NCI-H1694 treated with DMSO at 0.1 percent for 48 hours (cell line): ENCODE data around the gene JAK1.
"Not testable (repeated sequence)": the region's sequence is repeated elsewhere in the genome, so short reads cannot be mapped to it uniquely, and the experiment has no call there.

Experiments used
- DNase-seq: peaks from one replicate; lab custom pipeline; 2025; lab: John Stamatoyannopoulos, UW

The JAK1 gene

DNA sequence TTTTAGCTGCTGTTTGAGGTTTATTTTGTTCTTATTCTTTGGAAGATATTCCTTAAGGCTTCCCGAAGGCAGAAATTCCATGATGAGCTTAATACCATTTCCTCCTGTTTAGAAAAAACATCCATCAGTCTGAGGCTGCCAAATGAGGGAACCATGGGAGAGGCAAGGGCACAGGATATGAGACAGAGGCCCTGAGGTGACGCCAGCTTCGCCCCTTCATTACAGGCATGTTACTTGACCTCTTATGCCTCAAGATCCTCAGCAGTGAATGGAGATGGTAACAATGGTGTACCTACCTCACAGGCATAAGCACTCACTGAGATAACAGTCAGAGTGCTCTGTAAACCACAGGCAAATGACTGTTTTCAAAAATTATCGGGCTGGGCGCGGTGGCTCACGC lies 127.9 kb downstream of the JAK1 start:
- no peak for DNase-seq

DNA sequence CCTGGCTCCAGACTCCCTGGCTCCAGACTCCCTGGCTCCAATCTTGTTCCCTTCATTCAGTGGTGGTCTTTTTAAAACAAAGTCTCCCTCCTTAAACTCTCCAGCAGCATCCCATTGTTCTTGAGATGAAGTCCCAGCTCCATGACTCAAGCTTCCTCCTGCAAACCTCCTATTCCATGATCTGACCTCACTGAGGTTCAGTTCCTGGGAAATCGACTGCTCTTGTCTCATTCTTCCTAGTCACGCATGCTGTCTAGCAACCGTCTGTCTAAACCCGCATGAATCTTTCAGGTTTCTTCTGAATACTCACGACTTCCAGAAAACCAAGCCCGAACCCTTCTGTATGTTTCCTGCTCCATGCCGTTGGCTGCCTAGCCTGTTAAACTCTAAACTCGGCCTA lies 129.5 kb downstream of the JAK1 start:
- no peak for DNase-seq

- DNase-seq, result no peak
Measured at GRCh38 chr1:64834734-64835133, 131.6 kb downstream of the JAK1 start.

GRCh38 chr1:64830030-64830651 lies 136.2 kb downstream of the JAK1 start:
- no peak for DNase-seq

- no peak for DNase-seq
Measured at GRCh38 chr1:64829411-64830029, 136.8 kb downstream of the JAK1 start.

GRCh38 chr1:64828829-64829228 lies 137.5 kb downstream of the JAK1 start:
- DNase-seq, result no peak

GRCh38 chr1:64826991-64827390 lies 139.4 kb downstream of the JAK1 start:
- DNase-seq, result no peak

DNA sequence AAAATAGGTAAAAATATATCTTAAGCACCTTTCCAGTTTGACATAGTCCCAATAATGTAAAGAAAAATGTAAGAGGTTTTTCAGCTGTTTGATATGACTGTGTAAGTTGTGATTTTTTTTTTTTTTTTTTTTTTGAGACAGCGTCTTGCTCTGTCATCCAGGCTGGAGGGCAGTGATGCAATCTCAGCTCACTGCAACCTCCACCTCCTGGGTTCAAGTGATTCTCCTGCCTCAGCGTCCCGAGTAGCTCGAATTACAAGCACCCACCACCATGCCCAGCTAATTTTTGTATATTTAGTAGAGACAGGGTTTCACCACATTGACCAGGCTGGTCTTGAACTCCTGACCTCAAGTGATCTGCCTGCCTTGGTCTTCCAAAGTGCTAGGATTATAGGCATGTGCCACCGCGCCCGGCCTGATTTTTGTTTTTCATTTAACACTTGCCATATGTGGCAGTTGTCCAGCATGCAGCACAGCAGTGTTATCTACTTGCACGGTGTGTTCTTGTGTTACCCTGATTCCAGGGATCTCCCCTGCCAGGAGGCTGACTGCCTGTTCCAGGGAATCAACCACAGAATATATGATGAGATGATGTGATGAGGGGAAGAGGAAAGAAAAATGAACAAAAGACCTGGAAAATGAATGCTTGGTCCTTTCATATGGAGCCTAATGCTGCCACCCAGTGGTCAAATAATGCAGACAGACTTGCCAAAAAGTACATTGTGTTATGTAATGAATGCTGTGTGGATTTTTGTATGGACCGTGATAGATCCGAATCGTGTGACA lies 142.5 kb downstream of the JAK1 start:
- DNase-seq, result peak; percentile 94

GRCh38 chr1:64822621-64823020 lies 143.7 kb downstream of the JAK1 start:
- no peak for DNase-seq

DNA sequence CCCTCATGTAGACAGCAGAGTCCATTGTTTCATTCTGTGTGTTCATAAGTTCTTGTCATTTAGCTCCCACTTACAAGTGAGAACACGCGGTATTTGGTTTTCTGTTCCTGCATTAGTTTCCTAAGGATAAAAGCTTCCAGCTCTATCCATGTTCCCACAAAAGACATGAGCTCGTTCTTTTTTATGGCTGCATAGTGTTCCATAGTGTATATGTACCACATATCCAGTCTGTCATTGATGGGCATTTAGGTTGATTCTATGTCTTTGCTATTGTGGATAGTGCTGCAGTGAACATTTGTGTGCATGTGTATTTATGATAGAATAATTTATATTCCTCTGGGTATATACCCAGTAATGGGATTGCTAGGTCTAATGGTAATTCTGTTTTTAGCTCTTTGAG lies 145.8 kb downstream of the JAK1 start:
- DNase-seq, result not testable (repeated sequence)

DNA sequence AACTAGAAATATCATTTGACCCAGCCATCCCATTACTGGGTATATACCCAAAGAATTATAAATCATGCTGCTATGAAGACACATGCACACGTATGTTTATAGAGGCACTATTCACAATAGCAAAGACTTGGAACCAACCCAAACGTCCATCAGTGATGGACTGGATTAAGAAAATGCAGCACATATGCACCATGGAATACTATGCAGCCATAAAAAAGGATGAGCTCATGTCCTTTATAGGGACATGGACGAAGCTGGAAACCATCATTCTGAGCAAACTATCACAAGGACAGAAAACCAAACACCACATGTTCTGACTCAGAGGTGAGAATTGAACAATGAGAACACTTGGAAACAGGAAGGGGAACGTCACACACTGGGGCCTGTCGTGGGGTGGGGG lies 149.0 kb downstream of the JAK1 start:
- not testable (repeated sequence) for DNase-seq

GRCh38 chr1:64814427-64814826 lies 151.9 kb downstream of the JAK1 start:
- no peak for DNase-seq

DNA sequence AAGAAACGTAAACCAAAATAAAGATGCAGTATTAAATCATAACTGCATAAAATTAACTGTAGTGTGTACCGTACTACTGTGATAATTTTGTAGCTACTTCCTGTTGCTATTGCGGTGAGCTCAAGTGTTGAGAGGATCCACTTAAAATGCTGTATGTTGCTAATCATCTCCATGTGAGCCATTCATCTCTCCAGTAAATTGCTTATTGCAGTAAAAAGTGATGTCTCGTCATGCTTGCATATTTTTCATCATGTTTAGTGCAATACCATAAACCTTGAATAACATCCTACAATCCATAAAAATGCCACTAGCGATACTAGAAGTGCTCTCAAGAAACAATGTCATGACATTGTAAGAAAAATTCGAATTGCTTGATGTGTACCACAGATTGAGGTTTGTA lies 155.2 kb downstream of the JAK1 start:
- no peak for DNase-seq

DNA sequence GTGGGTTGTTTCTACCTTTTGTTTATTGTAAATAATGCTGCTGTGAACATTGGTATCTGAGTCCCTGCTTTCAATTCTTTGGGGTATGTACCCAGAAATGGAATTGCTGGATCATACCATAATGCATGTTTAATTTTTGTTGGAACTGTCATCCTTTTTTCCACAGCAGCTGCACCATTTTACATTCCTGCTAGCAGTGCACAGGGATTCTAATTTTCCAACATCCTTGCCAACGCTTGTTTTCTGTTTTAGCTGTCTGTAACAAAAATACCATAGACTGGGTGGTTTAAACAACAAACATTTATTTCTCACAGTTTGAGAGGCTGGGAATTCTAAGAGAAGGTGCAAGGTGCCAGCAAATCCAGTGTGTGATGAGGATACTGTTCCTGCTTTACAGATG lies 156.3 kb downstream of the JAK1 start:
- no peak for DNase-seq

DNA sequence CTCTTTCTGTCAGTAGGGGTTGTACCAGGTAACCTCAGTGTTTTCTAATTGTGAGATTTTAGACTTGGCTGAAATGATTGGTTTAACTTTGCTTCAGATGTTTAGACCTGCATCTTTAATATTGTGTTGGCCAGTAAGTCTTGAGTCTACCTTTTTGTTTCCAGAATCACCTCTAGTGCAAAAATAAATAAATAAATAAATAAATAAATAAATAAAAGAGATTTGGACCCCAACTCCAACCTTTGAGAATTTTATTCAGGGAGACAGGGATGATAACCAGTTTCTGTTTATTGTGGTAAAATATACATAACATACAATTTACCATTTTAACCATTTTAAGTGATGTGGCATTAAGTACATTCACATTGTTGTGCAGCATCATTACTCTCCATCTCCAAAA lies 157.0 kb downstream of the JAK1 start:
- DNase-seq, result no peak

GRCh38 chr1:64801851-64802523 lies 164.4 kb downstream of the JAK1 start:
- no peak for DNase-seq

DNA sequence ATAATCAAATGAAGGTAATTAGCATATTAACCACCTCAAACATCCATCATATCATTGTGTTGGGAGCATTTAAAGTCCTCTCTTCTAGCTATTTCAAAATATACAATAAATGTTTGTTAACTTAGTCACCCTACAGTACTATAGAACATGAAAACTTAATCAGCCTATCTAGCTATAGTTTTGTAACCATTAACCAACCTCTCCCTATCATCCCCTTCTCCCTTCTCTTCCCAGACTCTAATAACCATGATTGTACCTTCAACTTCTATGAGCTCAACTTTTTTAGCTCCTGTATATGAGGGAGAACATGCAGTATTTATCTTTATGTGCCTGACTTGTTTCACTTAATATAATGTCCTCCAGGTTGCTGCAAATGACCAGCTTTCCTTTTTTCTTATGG lies 167.5 kb downstream of the JAK1 start:
- DNase-seq, result no peak

- no peak for DNase-seq
Measured at GRCh38 chr1:64790832-64791487, 175.4 kb downstream of the JAK1 start.
